HG03521 (cell line): ENCODE measurements around the gene ACP2.
"Not testable (repeated sequence)": the region's sequence is repeated elsewhere in the genome, so short reads cannot be mapped to it uniquely, and the experiment has no call there.

Experiments
- ATAC-seq: cut with Tn5 transposase; IDR thresholded peaks from one replicate; pipeline ENCODE4 v1.9.1; 2021; ENCODE audit warnings: mild to moderate bottlenecking, moderate library complexity; ENCODE audit not compliant: unreplicated experiment

ACP2 gene

GRCh38 chr11:47208008-47208552, 40.5 kb downstream of the ACP2 start:
- not testable (repeated sequence) for ATAC-seq

DNA sequence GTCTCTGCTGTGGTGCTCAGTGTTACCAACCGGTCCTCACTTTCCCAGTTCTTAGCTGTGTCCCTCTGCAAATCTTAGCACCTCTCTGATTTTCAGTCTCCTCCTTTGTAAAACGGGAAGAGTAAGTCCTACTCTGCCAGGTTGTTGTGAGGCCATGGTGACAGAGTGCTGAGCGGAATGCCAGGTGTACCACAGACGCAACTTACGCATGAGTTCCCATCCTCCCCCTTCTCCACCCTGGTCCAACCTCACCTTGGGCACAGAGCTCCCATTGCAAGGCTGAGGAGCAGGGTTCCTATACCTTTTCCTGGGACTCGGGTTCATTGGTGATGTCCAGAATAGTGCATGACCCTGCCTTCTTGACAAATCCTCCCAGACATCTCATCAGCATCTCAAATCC, 41.2 kb downstream of the ACP2 start:
- ATAC-seq, result no peak

GRCh38 chr11:47206577-47206976, 42.0 kb downstream of the ACP2 start:
- not testable (repeated sequence) for ATAC-seq

DNA sequence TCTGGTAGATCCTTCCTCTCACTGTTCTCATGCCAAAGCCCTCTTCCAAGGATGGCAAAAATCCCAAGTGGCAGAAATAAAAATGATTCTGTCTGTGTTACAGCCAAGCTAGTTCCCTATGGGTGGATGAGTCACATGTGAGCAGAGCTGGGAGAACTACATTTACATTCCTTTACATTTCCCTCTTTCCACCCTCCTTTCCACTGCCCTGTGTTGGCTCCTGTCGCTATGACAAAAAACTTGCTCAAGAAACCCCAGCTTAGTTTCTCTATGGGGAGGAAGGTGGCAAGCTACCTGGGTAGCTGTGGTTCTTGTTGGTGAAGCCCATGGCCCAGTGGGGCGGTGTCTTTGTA, 44.0 kb downstream of the ACP2 start:
- ATAC-seq, result no peak

DNA sequence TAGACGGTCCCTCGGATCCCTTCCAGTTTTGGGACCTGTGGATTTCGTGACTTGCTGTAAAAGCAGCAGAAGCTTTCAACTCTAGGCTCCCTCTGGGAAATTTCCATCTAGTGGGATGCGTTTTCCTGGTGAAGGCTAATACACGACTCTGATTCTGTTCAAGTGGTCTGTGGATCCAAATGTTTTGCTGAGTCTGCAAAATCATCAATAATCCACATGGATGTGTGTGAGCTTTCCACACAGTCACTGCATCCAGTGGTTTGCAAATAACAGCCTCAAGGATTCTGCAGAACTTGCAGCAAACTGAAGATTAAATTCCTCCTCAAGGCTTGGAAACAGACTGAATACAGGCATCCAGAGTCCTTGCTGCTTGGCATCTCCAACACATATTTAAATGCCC, 46.0 kb downstream of the ACP2 start:
- no peak for ATAC-seq

DNA sequence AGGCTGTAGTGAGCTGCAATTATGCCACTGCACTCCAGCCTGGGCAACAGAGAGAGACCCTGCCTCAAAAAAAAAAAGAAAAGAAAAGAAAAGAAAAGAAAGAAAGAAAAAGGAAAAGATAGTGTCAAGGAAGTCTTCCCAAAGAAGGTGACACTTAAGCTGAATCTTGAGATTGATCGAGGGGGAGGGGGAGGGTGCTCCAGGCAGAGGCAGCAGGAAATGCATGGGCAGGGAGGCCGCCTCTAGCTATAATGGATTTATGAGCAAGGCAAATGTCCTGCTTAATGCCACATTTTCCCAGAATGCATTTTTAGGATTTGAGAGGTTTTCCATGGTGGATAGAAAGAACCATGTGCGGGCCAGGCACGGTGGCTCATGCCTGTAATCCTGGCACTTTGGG, 47.6 kb downstream of the ACP2 start:
- no peak for ATAC-seq

- not testable (repeated sequence) for ATAC-seq
These were observed 50.5 kb downstream of the ACP2 start for GRCh38 chr11:47198161-47198560.

DNA sequence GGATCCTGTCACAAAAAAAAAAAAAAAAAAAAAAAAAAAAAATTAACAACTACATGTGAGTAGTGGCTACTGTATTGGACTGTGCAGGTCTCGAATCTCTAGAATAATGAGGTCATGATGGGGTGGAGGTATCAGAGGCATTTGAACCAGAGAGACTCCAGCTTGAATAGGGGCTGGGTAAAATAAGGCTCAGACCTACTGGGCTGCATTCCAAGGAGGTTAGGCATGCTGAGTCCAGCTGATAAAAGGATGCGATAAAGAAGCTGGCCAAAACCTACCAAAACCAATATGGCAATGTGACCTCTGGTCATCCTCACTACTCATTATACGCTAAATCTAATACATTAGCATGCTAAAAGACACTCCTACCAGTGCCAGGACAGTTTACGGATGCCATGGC, 56.5 kb downstream of the ACP2 start:
- no peak for ATAC-seq

- ATAC-seq, result not testable (repeated sequence)
These were observed 57.5 kb downstream of the ACP2 start for GRCh38 chr11:47191137-47191536.
